Keratinocyte (primary cell): Measurements from ENCODE around the gene CDK17. TPM values are rescaled to one million over a fixed set of nuclear protein-coding genes. Genes with fewer than 3 reads are reported as not detected.

Source experiments
- DNase-seq: peaks from one replicate; pipeline ENCODE4 v3.0.0-alpha.2; 2011; ENCODE audit warnings: low read depth, missing footprints, low spot score
- FAIRE-seq: peaks from 2 replicates; lab custom pipeline; 2011; peaks lifted over from hg19 to GRCh38; lab: Jason Lieb, UNC
- H2AFZ ChIP-seq: 2 replicates; pipeline ENCODE4 v1.6.0; 2012; ENCODE audit warnings: low read length, control low read depth, inconsistent platforms; ENCODE audit not compliant: control insufficient read depth
- H3K27ac ChIP-seq: 2 replicates; pipeline ENCODE4 v1.5.1; 2011; ENCODE audit warnings: low read length; ENCODE audit not compliant: control insufficient read depth, insufficient read depth
- H3K27me3 ChIP-seq: 3 replicates; pipeline ENCODE4 v1.6.0; 2011; ENCODE audit warnings: low read length; ENCODE audit not compliant: control insufficient read depth, insufficient read depth; ENCODE audit errors: extremely low read depth
- H3K36me3 ChIP-seq, 2 experiments: 2 replicates in 1 of 2; 3 replicates in 1 of 2; pipeline ENCODE4 v1.5.1; 2011; ENCODE audit warnings: low read length in 2 of 2, mild to moderate bottlenecking in 1 of 2; ENCODE audit not compliant: control insufficient read depth in 2 of 2, insufficient read depth in 2 of 2; ENCODE audit errors: extremely low read depth in 1 of 2
- H3K4me1 ChIP-seq: 3 replicates; pipeline ENCODE4 v1.5.1; 2011; ENCODE audit warnings: low read length; ENCODE audit not compliant: control insufficient read depth, insufficient read depth; ENCODE audit errors: extremely low read depth
- H3K4me2 ChIP-seq: 3 replicates; pipeline ENCODE4 v1.6.0; 2011; ENCODE audit warnings: low read depth, low read length; ENCODE audit not compliant: control insufficient read depth, insufficient read depth; ENCODE audit errors: extremely low read depth
- H3K4me3 ChIP-seq, 3 experiments: fragments of 200-600 bp in 1 of 3; sonication (generic) in 1 of 3; 2 replicates in 2 of 3; 3 replicates in 1 of 3; pipeline ENCODE4 v1.5.1; 2011 to 2016; ENCODE audit warnings: low read length in 3 of 3, mild to moderate bottlenecking in 3 of 3, control low read depth in 2 of 3, inconsistent platforms in 1 of 3, low read depth in 1 of 3, mixed read lengths in 1 of 3, mixed run types in 1 of 3, moderate library complexity in 1 of 3; ENCODE audit not compliant: control insufficient read depth in 2 of 3, insufficient read depth in 2 of 3; ENCODE audit errors: extremely low read depth in 1 of 3
- H3K79me2 ChIP-seq: 2 replicates; pipeline ENCODE4 v1.6.0; 2012; ENCODE audit warnings: low read length; ENCODE audit not compliant: control insufficient read depth, insufficient read depth
- H3K9ac ChIP-seq: 3 replicates; pipeline ENCODE4 v1.6.0; 2011; ENCODE audit warnings: low read length; ENCODE audit not compliant: control insufficient read depth, insufficient read depth; ENCODE audit errors: extremely low read depth
- H3K9me1 ChIP-seq: 3 replicates; pipeline ENCODE4 v1.6.0; 2011; ENCODE audit warnings: low read length; ENCODE audit not compliant: control insufficient read depth, insufficient read depth; ENCODE audit errors: extremely low read depth
- H3K9me3 ChIP-seq: 2 replicates; pipeline ENCODE4 v1.5.1; 2012; ENCODE audit warnings: low read depth, low read length; ENCODE audit not compliant: control insufficient read depth
- H4K20me1 ChIP-seq: 3 replicates; pipeline ENCODE4 v1.6.0; 2011; ENCODE audit warnings: low read length; ENCODE audit not compliant: control insufficient read depth, insufficient read depth; ENCODE audit errors: extremely low read depth
- EZH2 ChIP-seq: IDR thresholded peaks from one replicate; pipeline ENCODE4 v1.6.1; 2012; ENCODE audit warnings: inconsistent platforms, mild to moderate bottlenecking, low read length, moderate library complexity
- dilution Hi-C: fragments of 300-500 bp; cut with MboI; formaldehyde crosslinking; loops from one replicate; pipeline ENCODE4 v1.7.0; 2020; ENCODE audit warnings: low sequenced_read_pairs; ENCODE audit not compliant: extremely low pct_ligation_motif_present
- polyA plus RNA-seq, 5 experiments: library from polyadenylated mRNA; depleted of rRNA in 3 of 5; stranded (reverse) in 3 of 5; stranded (forward) in 1 of 5; unstranded in 1 of 5; fragments of >200 nt; gene quantifications; 1 replicate in 1 of 5; 2 replicates in 3 of 5; 3 replicates in 1 of 5; pipeline versions ENCODE4 v1.2.1 to v1.2.3, GENCODE V29; 2011 to 2012; ENCODE audit warnings: missing spikeins in 2 of 5, low read depth in 1 of 5, low replicate concordance in 1 of 5
- TF ChIP-seq, protein P1 (sequence below), 3 experiments: IDR thresholded peaks in 1 of 3; conservative IDR thresholded peaks in 1 of 3; optimal IDR thresholded peaks in 1 of 3; 2 replicates in 2 of 3; 3 replicates in 1 of 3; pipeline versions ENCODE3 to v1.5.1; 2011; ENCODE audit warnings: low read length in 3 of 3, mild to moderate bottlenecking in 3 of 3, moderate library complexity in 2 of 3, control low read depth in 1 of 3, inconsistent platforms in 1 of 3; ENCODE audit not compliant: insufficient read depth in 2 of 3; ENCODE audit errors: extremely low read depth in 1 of 3

The CDK17 gene
- polyA plus RNA-seq, 1 donor (not counting 4 experiments of a cell fraction or from before 2014, with no cell fraction given) = 33.0 TPM

- peaks cover 7% of the 10 kb centered on the region for H4K20me1 ChIP-seq
- no peak overlapping the region for H3K4me3 ChIP-seq
- H3K27me3 ChIP-seq = no peaks in the 10 kb centered on the region
- H2AFZ ChIP-seq = no peak overlapping the region
- no peaks in the 10 kb centered on the region for H3K9me3 ChIP-seq
- TF ChIP-seq, protein P1, sequence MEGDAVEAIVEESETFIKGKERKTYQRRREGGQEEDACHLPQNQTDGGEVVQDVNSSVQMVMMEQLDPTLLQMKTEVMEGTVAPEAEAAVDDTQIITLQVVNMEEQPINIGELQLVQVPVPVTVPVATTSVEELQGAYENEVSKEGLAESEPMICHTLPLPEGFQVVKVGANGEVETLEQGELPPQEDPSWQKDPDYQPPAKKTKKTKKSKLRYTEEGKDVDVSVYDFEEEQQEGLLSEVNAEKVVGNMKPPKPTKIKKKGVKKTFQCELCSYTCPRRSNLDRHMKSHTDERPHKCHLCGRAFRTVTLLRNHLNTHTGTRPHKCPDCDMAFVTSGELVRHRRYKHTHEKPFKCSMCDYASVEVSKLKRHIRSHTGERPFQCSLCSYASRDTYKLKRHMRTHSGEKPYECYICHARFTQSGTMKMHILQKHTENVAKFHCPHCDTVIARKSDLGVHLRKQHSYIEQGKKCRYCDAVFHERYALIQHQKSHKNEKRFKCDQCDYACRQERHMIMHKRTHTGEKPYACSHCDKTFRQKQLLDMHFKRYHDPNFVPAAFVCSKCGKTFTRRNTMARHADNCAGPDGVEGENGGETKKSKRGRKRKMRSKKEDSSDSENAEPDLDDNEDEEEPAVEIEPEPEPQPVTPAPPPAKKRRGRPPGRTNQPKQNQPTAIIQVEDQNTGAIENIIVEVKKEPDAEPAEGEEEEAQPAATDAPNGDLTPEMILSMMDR (optimal IDR thresholded peaks at IDR 0.05 in 1 of 3, IDR thresholded peaks at IDR 0.05 in 1 of 3, conservative IDR thresholded peaks at IDR 0.05 in 1 of 3; ENCODE audit: extremely low read depth in 1 of 3, insufficient read depth in 2 of 3, low read length in 3 of 3) = no peak
- TF ChIP-seq EZH2 = no peak
- FAIRE-seq = no peak
- dilution Hi-C loops = no loop called here
- H3K9ac ChIP-seq = no peak overlapping the region
- no peak overlapping the region for H3K4me2 ChIP-seq
- no peak for DNase-seq
- no peak overlapping the region for H3K27ac ChIP-seq
- H3K36me3 ChIP-seq = peaks cover 0 to 3% of the 10 kb centered on the region in 2 experiments
- no peaks in the 10 kb centered on the region for H3K9me1 ChIP-seq
- peaks cover 10% of the 10 kb centered on the region for H3K4me1 ChIP-seq
- peaks cover 98% of the 10 kb centered on the region for H3K79me2 ChIP-seq
These were observed 29.0 kb downstream of the CDK17 start for GRCh38 chr12:96371138-96371789.

DNA sequence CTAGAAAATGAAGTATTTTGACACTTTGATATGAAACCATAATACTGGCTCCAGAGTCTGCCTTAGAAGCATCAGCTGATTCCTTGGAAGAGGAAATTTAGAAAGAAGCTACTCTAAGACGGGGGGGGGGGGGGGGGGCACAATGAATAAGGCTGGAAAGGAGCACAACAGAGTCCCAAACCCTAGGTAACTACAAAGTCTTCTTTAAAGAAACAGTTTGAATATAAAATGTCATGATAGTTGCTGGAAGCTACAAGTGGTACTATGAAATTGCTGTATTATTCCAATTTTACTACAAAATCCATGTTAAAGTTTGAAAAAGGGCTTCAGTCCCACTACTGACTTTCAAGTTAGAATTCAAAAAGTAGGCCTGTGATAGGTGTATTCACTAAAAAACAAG is 31.6 kb downstream of the CDK17 start:
- Histone ChIP-seq H2AFZ (no peak overlapping the region), H3K9me1 (no peaks in the 10 kb centered on the region), H3K79me2 (peaks cover 97% of the 10 kb centered on the region), H4K20me1 (peaks cover 10% of the 10 kb centered on the region), H3K4me3 (no peak overlapping the region), H3K4me2 (no peak overlapping the region), H3K27me3 (no peaks in the 10 kb centered on the region), H3K27ac (no peak overlapping the region), H3K9me3 (no peaks in the 10 kb centered on the region), H3K36me3 (peaks cover 0 to 7% of the 10 kb centered on the region in 2 experiments), H3K4me1 (peaks cover 25% of the 10 kb centered on the region), H3K9ac (no peak overlapping the region)
- no peak for DNase-seq
- no peak for FAIRE-seq
- TF ChIP-seq EZH2 = no peak
- TF ChIP-seq, protein P1 (optimal IDR thresholded peaks at IDR 0.05 in 1 of 3, IDR thresholded peaks at IDR 0.05 in 1 of 3, conservative IDR thresholded peaks at IDR 0.05 in 1 of 3; ENCODE audit: extremely low read depth in 1 of 3, insufficient read depth in 2 of 3, low read length in 3 of 3) = no peak
- dilution Hi-C loops = no loop called here
